Glomerular endothelial cell (primary cell): Measurements from ENCODE around the gene RORB. TPM values are rescaled to one million over a fixed set of nuclear protein-coding genes. Genes with fewer than 3 reads are reported as not detected.
"Not testable (repeated sequence)": the region's sequence is repeated elsewhere in the genome, so short reads cannot be mapped to it uniquely, and the experiment has no call there.

ENCODE experiments used
- DNase-seq: peaks from one replicate; pipeline ENCODE4 v3.0.0-alpha.2; 2011; ENCODE audit warnings: low read depth, low spot score; ENCODE audit errors: extremely low read depth
- total RNA-seq: library from RNA; depleted of rRNA; stranded (reverse); fragments of >200 nt; gene quantifications from 2 replicates; pipeline ENCODE4 v1.2.3, GENCODE V29; 2015

Gene RORB
- total RNA-seq, 1 donor from 2014 or later = 0.29 TPM

GRCh38 chr9:74512416-74512815, 15.3 kb downstream of the RORB start:
- no peak for DNase-seq

DNA sequence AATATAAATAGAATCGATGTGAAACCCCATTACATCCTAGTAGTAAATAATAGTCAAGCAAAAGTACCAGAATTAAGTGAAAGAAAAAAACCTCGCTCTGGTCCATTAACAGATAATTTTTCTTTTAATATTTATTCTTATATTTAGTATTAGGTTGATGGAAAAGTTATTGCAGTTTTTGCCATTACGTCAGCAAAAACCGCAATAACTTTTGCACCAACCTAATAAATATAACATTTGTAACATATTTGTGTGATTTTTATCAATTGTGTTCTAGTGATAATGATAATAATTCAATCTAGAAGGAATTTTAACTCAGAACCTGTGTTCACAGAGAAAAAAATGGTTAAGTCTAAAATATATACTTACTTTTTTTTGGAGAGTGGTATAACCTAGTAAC, 16.1 kb downstream of the RORB start:
- no peak for DNase-seq

DNA sequence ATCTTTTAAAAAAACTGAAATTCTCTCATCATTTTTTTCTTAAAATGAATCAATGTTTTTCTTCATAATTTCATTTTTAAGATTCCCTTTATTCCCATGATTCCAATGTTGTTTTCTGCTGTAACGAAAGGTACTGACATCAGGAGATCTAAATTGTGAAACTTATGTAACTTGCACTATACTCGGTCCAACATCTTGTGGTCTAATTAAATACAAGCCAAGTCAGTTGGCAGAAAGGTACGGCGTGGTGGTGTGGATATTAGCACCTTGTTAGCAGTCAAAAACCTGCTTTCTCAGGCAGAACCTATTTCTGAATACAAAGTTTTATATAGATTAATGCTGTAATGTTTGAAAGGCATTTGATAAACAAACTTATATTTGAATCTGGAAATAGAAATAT, 20.1 kb downstream of the RORB start:
- no peak for DNase-seq

GRCh38 chr9:74519419-74519818, 22.3 kb downstream of the RORB start:
- DNase-seq = no peak

DNA sequence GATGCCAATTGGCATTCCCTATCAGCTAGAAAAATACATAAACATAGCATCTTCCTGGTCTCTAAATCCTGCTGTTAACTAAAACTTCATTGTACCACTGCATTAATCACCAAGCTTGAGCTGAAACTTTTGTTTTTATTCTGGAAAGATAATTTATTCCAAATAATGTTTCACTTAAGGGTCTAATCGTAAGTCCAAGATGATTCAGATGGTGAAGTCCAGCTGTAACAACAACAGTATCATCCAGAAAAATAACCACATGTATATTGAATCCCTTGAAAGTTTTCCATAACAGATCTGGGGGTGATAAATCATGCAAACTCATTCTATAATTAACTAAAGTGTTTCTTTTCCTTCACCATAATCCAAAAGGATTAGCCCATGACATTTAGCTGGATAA, 23.9 kb downstream of the RORB start:
- DNase-seq = no peak

GRCh38 chr9:74524289-74524688, 27.2 kb downstream of the RORB start:
- no peak for DNase-seq

DNA sequence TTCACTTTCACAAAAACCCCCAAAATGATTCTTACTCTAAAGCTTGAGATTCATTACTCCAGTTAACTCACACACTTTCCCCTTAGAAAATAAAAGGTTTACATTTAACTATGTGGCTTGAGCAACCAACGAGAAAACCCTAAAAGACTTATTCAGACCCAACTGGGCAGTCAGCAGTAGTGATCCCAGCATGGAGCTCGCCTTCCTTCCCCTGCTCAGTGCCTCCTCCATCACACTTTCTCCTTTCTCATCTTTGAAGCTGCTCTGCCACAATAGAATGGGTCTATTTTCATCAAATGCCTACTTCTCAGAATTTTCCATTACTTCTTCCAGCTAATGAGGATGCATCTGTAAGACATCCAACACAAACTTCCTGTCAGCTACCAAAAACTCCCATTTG, 29.1 kb downstream of the RORB start:
- DNase-seq = no peak

DNA sequence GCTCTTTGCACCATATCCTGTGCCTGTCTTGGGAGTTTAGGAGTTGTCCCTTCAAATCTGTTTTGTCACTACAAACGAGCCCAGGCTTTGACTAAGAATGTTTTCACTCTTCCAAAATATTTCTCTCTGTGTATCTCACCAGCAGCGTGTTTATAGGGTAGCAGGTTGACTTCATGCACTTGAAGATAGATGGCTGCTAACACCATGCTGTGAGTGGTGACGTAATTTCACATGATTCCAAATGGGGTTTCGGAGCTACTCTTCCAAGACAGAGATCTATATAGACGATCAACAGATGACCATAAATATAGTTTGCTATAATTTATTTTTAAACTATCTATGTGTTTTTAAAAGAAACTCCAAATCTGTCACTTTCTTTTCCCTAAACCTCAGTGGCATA, 30.6 kb downstream of the RORB start:
- no peak for DNase-seq

GRCh38 chr9:74528207-74528606, 31.1 kb downstream of the RORB start:
- DNase-seq = no peak

- not testable (repeated sequence) for DNase-seq
Measured at GRCh38 chr9:74530458-74530857, 33.3 kb downstream of the RORB start.

DNA sequence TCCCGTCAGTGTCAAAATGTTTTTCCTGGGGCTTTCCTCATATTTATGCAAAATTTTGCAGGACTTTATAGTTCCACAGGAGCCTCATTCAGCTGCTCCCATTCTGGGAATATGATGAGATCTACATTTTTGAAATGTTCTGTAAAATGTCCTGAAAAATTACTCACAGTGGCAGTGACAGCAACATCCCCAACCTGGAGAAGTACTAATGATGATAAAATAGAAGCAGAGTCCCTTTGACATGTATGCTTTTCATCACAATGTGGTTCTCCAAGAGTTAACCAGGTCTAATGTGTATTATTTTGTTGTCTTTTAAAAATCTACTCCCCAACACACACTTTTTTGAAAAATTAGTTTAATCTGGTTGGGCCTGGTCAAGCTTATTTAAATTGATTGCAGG, 36.1 kb downstream of the RORB start:
- DNase-seq = no peak

DNA sequence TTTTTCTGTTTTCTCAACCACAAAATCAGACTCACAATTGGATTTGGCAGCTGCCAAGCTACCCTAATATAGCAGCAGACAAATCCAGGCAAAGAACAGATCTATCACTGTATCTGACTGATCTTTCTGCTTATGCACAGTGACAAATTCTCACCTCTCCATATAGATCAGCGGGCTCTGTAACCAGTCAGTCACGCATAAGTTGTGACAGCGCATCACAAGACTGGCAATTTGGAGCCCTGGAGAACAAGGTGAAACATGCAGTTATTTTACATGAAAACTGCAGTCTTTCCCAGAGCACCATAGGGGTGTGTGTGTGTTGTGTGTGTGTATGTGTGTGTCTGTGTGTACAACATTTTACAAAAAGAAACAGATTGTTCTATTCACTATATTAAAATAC, 37.7 kb downstream of the RORB start:
- no peak for DNase-seq

DNA sequence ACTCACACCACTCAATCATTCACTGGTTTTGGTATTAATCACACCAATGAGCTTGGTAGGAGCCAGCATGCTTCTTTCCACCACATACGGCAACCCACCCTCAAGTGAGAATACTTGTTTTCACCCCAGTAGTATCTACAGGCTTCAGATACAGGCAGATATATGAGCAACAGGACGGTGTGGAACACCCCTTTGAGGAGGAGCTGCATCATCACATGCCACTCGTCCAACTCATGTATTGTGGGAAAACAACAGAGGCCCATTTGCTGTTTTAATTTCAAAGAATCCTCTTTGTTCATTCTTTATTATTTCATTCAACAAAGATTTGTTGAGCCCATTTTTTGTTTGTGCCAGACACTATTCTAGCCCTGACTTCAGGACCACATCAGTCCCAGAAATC, 46.0 kb downstream of the RORB start:
- no peak for DNase-seq

GRCh38 chr9:74551266-74551665, 54.1 kb downstream of the RORB start:
- DNase-seq = no peak

DNA sequence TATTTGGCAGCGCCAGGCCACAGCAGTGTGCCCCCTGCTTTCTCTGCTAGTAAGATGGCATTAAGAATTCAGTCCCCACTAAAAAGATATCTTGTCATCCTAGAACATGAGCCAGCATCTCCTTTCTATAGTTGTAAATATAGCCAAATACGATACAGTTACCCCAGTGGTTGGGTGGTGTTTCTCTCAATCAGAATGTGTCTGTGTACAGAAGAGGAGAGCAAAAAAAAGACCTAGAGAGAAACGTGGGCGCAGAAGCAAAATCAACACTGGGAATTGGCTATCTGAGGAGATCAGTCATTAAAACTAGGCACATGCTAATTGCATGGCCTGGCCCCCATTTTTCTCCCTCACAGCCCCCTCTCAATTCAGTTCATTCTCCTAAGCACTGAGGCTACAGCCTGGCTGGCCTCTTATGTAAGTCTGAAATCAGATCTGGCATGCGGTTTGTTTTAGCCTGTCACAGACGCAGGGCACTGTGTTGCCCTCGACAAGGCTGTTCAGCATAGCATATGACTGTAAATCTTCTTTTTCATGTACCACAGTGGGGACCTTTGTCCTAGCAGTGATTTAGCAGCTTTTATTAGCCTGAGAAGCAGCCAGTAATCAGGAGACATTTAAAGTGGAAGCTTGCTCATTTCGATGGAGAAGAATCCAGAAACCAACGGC, 57.8 kb downstream of the RORB start:
- no peak for DNase-seq

DNA sequence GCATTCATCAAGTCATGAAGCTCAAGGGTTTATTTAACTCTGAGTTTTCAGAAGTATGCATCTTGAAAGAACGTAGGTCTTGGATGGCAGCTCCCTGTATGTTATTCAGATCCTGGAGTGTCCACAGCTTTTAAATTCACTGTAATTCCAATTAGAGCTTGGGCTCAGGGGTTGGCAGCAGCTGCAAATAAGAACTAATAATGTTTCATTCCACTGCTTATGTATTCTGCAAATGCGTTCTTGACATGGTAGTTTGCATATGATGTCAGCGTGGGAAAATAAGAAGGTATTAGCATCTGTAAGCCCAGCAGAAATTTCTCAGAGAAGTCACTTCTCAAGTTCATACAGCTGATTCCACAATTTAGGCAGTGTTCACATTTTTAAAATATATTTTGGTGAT, 58.4 kb downstream of the RORB start:
- DNase-seq = no peak

- no peak for DNase-seq
Measured at GRCh38 chr9:74556685-74557084, 59.5 kb downstream of the RORB start.

GRCh38 chr9:74557571-74557970, 60.4 kb downstream of the RORB start:
- DNase-seq = no peak

- no peak for DNase-seq
Measured at GRCh38 chr9:74562611-74563010, 65.5 kb downstream of the RORB start.

GRCh38 chr9:74570879-74571512, 73.9 kb downstream of the RORB start:
- DNase-seq = peak; percentile 5

DNA sequence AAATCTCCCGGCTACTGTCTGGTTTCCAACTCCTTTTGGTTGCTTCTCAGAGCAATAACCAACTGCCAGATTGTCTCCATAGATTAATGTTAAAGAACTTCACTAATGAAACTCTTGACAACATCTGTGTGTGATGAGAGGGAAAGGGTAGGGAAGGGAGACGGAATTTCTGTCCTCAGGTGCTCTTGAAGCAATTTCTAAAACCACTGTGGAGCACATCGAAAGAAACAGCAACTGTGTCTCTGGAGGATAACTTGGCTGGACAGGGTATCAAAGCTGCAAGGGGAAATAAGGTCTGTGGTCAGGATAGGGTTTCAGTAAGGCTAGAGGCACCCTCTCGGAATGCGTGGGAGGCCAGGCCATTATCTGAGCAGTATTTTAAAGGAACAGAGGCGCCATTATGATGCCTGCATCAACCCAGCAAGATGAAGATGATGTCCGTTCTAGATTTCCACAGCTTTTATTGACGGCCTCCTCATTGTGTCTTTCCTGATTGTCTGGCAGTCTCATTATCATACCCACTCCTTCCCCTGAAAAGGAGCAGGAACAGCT, 76.6 kb downstream of the RORB start:
- no peak for DNase-seq

DNA sequence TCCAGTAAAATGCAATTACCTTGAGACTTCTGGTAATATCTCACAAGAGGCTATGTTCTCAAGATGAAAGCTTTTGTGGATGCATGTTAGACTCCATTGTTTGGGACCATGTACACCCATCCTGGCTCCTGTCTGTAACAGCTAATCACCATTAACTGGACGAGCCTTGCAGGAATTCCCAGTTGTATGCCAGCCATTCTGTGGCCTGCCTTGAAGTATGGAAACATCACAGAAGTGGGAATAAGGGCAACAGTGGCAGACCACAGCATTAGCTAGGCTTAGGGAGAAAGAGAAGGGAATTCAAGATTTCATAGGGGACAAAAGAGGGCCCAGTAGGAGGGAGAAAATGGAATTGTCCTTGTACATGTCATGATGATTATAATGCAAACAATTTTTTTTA, 79.0 kb downstream of the RORB start:
- DNase-seq = no peak

- no peak for DNase-seq
Measured at GRCh38 chr9:74577956-74578355, 80.8 kb downstream of the RORB start.
